Left ventricle myocardium superior (tissue), 1 donor: Measurements from ENCODE around the gene MAOB. TPM values are rescaled to one million over a fixed set of nuclear protein-coding genes. Genes with fewer than 3 reads are reported as not detected.
"Not testable (repeated sequence)": the region's sequence is repeated elsewhere in the genome, so short reads cannot be mapped to it uniquely, and the experiment has no call there.

Source experiments
- ATAC-seq: fragments of 200-7000 bp; cut with Tn5 transposase; one replicate; pipeline ENCODE4 v1.9.1; 2020; ENCODE audit warnings: mild to moderate bottlenecking, moderate library complexity
- DNase-seq: peaks from one replicate; pipeline ENCODE4 v3.0.0-alpha.2; 2020
- intact Hi-C: fragments of 100-400 bp; cut with micrococcal nuclease; formaldehyde crosslinking; loops from one replicate; pipeline ENCODE4 v1.11.0; 2022
- long read RNA-seq: library from polyadenylated mRNA; unstranded; transcript quantifications from one replicate; pipeline ENCODE4 v2.0.0, GENCODE V29; 2021
- total RNA-seq: library from RNA; stranded (reverse); fragmentation: NEBNext Ultra II Directional; extraction: Animal tissue kit (Norgen Biotek cat#: 25700); gene quantifications from one replicate; pipeline ENCODE4 v1.2.1, GENCODE V29; 2021
- donor health status: DM: no; HTN: yes; CAD: no; lungs with severe emphysema.

The MAOB gene
- 126 TPM for total RNA-seq
- long read RNA-seq, transcript MAOB-201 (15 exons, 2,566 nt), result major isoform, 228 of 332 reads
- long read RNA-seq, partial matches to known transcripts, result 53 of 332 reads
- long read RNA-seq, other reads (novel, unspliced or antisense), result 51 of 332 reads

- intact Hi-C loops, result no loop called here
- ATAC-seq (peak; percentile 97), DNase-seq (peak; percentile 75)
Observed at GRCh38 chrX:43882294-43882681, at the start of gene MAOB. Gene MAOB, minus strand, starts transcription at chrX:43882450. Its CDS starts 151 bp downstream, at chrX:43882299.

GRCh38 chrX:43922032-43922431 is 39.8 kb upstream of the MAOB start:
- intact Hi-C loops, DNase-seq, ATAC-seq: not testable (repeated sequence)

GRCh38 chrX:43910772-43911171 is 28.5 kb upstream of the MAOB start:
- DNase-seq, ATAC-seq, intact Hi-C loops: not testable (repeated sequence)

DNA sequence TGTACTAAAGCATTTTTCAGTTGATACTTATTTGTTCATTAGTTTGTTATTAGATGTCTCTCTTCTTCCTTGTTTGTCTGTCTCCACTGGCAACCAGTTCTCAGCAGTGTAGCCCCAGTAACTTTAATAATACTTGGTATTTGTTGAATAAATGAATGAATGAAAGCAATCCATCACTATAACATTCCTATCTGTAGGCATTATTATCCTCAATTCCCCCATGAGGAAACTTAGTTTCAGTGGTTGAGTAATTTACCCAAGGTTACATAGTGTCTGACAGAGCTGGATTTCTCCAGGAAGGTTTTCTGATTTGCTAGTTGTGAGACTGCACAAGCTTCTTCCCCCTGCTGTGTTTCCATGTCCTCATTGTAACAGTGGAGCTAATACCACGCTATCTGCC is 27.8 kb upstream of the MAOB start:
- ATAC-seq (no peak), DNase-seq (no peak)
- intact Hi-C loops, result no loop called here

DNA sequence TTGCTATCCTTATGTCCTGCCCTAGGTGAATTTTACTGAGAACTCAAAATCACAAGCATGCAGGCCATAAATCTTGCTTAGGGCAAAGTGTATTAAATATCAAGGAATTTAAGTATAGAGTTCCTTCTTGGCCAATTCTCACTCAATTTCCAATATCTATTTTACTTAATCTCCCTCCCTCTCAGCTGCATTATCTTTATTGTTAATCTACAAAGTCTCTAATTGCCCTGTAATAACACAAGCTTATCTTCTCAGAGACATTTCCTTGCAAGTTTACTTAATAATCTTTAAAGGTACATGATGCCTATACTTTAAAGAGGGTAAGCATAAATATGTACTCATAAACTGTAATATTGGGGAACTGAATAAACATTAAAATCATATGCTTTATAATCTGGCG is 26.9 kb upstream of the MAOB start:
- intact Hi-C loops, result no loop called here
- ATAC-seq (no peak), DNase-seq (no peak)

GRCh38 chrX:43899878-43900815 is 17.9 kb upstream of the MAOB start:
- no peak for ATAC-seq
- DNase-seq, result no peak
- intact Hi-C loops, result no loop called here

GRCh38 chrX:43898406-43899035 is 16.3 kb upstream of the MAOB start:
- DNase-seq, result no peak
- intact Hi-C loops, result no loop called here
- ATAC-seq, result peak; percentile 49

GRCh38 chrX:43897290-43897689 is 15.0 kb upstream of the MAOB start:
- DNase-seq (no peak), ATAC-seq (no peak)
- intact Hi-C loops, result no loop called here

- intact Hi-C loops, result no loop called here
- ATAC-seq (no peak), DNase-seq (no peak)
Observed at GRCh38 chrX:43892336-43892870, 10.2 kb upstream of the MAOB start.

- no peak for DNase-seq
Observed at GRCh38 chrX:43885617-43886016, 3.4 kb upstream of the MAOB start.

GRCh38 chrX:43881410-43882293 is 598 bp downstream of the MAOB start:
- intact Hi-C loops, result no loop called here
- ATAC-seq, result peak; percentile 64
- DNase-seq, result peak; percentile 31

More at GRCh38 chrX:43885617-43886016, 3.4 kb upstream of the MAOB start:
- no peak for ATAC-seq
- intact Hi-C loops, result no loop called here

GRCh38 chrX:43880425-43880824 is 1.8 kb downstream of the MAOB start:
- ATAC-seq, result no peak
- DNase-seq, result no peak
- intact Hi-C loops, result no loop called here

GRCh38 chrX:43878906-43879526 is 3.2 kb downstream of the MAOB start:
- intact Hi-C loops, result no loop called here
- DNase-seq, result no peak
- ATAC-seq, result peak; percentile 17

GRCh38 chrX:43876680-43877079 is 5.6 kb downstream of the MAOB start:
- DNase-seq (no peak), ATAC-seq (no peak)
- intact Hi-C loops, result no loop called here

- intact Hi-C loops, result no loop called here
- peak; percentile 60 for DNase-seq
- peak; percentile 89 for ATAC-seq
Observed at GRCh38 chrX:43870758-43871419, 11.4 kb downstream of the MAOB start.

DNA sequence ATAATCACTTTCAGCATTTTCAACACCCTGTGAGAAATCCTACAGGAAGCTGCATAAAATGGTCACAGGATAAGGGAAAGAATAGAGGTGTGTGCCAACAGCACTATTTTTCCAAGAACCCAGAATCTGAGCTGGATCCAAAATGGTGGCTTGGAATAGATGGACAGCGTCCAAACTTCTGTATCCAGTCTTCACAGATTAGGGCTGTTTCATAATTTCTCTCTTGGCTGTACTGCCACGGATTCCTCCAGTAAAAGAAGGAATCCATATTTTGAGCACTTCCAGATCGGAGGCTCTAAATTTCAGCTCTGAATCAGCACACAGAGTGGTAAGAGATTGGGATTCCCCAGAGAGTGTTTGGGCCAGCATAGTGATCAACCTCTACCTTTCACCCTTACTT is 12.2 kb downstream of the MAOB start:
- peak; percentile 74 for ATAC-seq
- no peak for DNase-seq
- intact Hi-C loops, result no loop called here

DNA sequence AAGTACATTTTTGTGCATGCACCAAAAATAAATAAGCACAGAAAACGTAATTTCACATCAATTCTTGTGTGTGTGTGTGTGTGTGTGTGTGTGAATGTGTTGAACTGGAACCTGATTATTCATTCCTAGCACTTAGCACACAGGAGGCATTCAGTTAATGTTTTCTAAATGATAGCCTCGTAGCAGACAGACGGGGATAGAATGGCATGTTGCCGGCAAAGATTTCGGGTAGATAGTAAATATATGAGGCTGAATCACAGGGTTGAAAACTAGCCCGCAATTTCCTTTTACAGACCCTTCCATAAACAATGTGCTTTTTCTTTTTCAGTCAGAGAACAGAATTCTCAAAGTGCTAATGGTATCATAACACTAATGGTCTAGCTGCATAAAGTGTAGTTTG is 13.5 kb downstream of the MAOB start:
- ATAC-seq, result no peak
- no peak for DNase-seq
- intact Hi-C loops, result no loop called here

- intact Hi-C loops, result no loop called here
- ATAC-seq, result no peak
- no peak for DNase-seq
Observed at GRCh38 chrX:43866423-43866822, 15.8 kb downstream of the MAOB start.
